WTC11 (cell line): Measurements from ENCODE around the gene GTF3C2. TPM values are rescaled to one million over a fixed set of nuclear protein-coding genes. Genes with fewer than 3 reads are reported as not detected.
A peak's percentile ranks its signal among the peaks of the same experiment; 100 is the strongest.

Experiments used
- ATAC-seq: fragments of 200-7000 bp; cut with Tn5 transposase; 2 replicates; pipeline ENCODE4 v1.10.0; 2021; ENCODE audit warnings: mild to moderate bottlenecking, moderate library complexity
- CTCF ChIA-PET: fragments of 300-600 bp; sonication (Branson Sonifier 250); formaldehyde crosslinking; loops from one replicate; lab custom pipeline; 2021; ENCODE audit warnings: antibody characterized with exemption; lab: Charles Lee
- POLR2A ChIA-PET: fragments of 350-600 bp; sonication (Branson Sonifier 250); formaldehyde crosslinking; loops from one replicate; lab custom pipeline; 2021; ENCODE audit warnings: antibody characterized with exemption; lab: Charles Lee
- DNase-seq: peaks from one replicate; pipeline ENCODE4 v3.0.0; 2021; ENCODE audit warnings: low spot score
- H3K27ac Mint-ChIP-seq: 2 replicates; pipeline ENCODE4 v1.8.0; 2021; ENCODE audit warnings: mixed read lengths
- H3K27me3 Mint-ChIP-seq: 2 replicates; pipeline ENCODE4 v1.8.0; 2021; ENCODE audit warnings: low read depth, mild to moderate bottlenecking, moderate library complexity, mixed read lengths
- H3K36me3 Mint-ChIP-seq: 2 replicates; pipeline ENCODE4 v1.8.0; 2021; ENCODE audit warnings: mixed read lengths
- H3K4me1 Mint-ChIP-seq: 2 replicates; pipeline ENCODE4 v1.8.0; 2022; ENCODE audit warnings: mixed read lengths
- H3K4me3 Mint-ChIP-seq: 2 replicates; pipeline ENCODE4 v1.8.0; 2021; ENCODE audit warnings: mild to moderate bottlenecking, moderate library complexity, mixed read lengths
- H3K9me3 Mint-ChIP-seq: 2 replicates; pipeline ENCODE4 v1.8.0; 2021; ENCODE audit warnings: mixed read lengths
- ATF1 ChIP-seq: sonication (generic); formaldehyde crosslinking; IDR thresholded peaks from 2 replicates; pipeline ENCODE4 v1.8.1; 2023; ENCODE audit warnings: mild to moderate bottlenecking, moderate library complexity, missing genetic modification reagents
- CBFB ChIP-seq: sonication (generic); formaldehyde crosslinking; IDR thresholded peaks from 2 replicates; pipeline ENCODE4 v1.8.1; 2022; ENCODE audit warnings: mild to moderate bottlenecking, low read depth, missing genetic modification reagents
- CREM ChIP-seq: sonication (generic); formaldehyde crosslinking; IDR thresholded peaks from 2 replicates; pipeline ENCODE4 v1.8.1; 2022; ENCODE audit warnings: mild to moderate bottlenecking, missing genetic modification reagents, moderate library complexity
- FOXJ3 ChIP-seq: sonication (generic); formaldehyde crosslinking; IDR thresholded peaks from 2 replicates; pipeline ENCODE4 v1.9.0; 2021; ENCODE audit warnings: missing genetic modification reagents, mild to moderate bottlenecking, borderline replicate concordance
- MXD4 ChIP-seq: fragments of 250-450 bp; sonication (Bioruptor Pico); IDR thresholded peaks from 2 replicates; pipeline ENCODE4 v1.8.0; 2021; ENCODE audit warnings: mild to moderate bottlenecking, moderate library complexity, borderline replicate concordance
- OVOL2 ChIP-seq: fragments of 250-450 bp; sonication (Bioruptor Pico); IDR thresholded peaks from 2 replicates; pipeline ENCODE4 v1.9.0; 2021; ENCODE audit warnings: mild to moderate bottlenecking, borderline replicate concordance
- PRRX2 ChIP-seq: fragments of 250-450 bp; sonication (Bioruptor Pico); IDR thresholded peaks from 2 replicates; pipeline ENCODE4 v1.8.0; 2021; ENCODE audit warnings: mild to moderate bottlenecking
- TEAD1 ChIP-seq: sonication (generic); formaldehyde crosslinking; IDR thresholded peaks from 2 replicates; pipeline ENCODE4 v1.8.0; 2022; ENCODE audit warnings: mild to moderate bottlenecking, missing genetic modification reagents
- ZNF232 ChIP-seq: sonication (generic); formaldehyde crosslinking; IDR thresholded peaks from 2 replicates; pipeline ENCODE4 v1.8.0; 2022; ENCODE audit warnings: mild to moderate bottlenecking, missing genetic modification reagents
- ZNF263 ChIP-seq: sonication (generic); formaldehyde crosslinking; IDR thresholded peaks from 2 replicates; pipeline ENCODE4 v1.8.1; 2022; ENCODE audit warnings: low read depth, mild to moderate bottlenecking, moderate library complexity, missing genetic modification reagents
- ZNF396 ChIP-seq: fragments of 250-450 bp; sonication (Bioruptor Pico); IDR thresholded peaks from 2 replicates; pipeline ENCODE4 v1.8.0; 2021; ENCODE audit warnings: mild to moderate bottlenecking, moderate library complexity, borderline replicate concordance
- total RNA-seq: library from RNA; stranded (reverse); gene quantifications from 3 replicates; pipeline ENCODE4 v1.2.3, GENCODE V29; 2021
- TF ChIP-seq, protein P1 (sequence below): sonication (generic); formaldehyde crosslinking; IDR thresholded peaks from 2 replicates; pipeline ENCODE4 v1.8.1; 2022; ENCODE audit warnings: missing genetic modification reagents, borderline replicate concordance
- TF ChIP-seq, protein P2 (sequence below): sonication (generic); formaldehyde crosslinking; IDR thresholded peaks from 2 replicates; pipeline ENCODE4 v1.8.0; 2022; ENCODE audit warnings: mild to moderate bottlenecking, missing genetic modification reagents
- TF ChIP-seq, protein P3 (sequence below): sonication (generic); formaldehyde crosslinking; IDR thresholded peaks from 2 replicates; pipeline ENCODE4 v1.8.1; 2023; ENCODE audit warnings: mild to moderate bottlenecking, missing genetic modification reagents, moderate library complexity
- TF ChIP-seq, protein P4 (sequence below): sonication (generic); formaldehyde crosslinking; IDR thresholded peaks from 2 replicates; pipeline ENCODE4 v1.8.0; 2023; ENCODE audit warnings: missing genetic modification reagents
- TF ChIP-seq, protein P5 (sequence below): sonication (generic); formaldehyde crosslinking; conservative IDR thresholded peaks from 2 replicates; pipeline ENCODE4 v1.8.1; 2022; ENCODE audit warnings: mild to moderate bottlenecking, missing genetic modification reagents
- TF ChIP-seq, protein P6 (sequence below): sonication (generic); formaldehyde crosslinking; IDR thresholded peaks from 2 replicates; pipeline ENCODE4 v1.8.1; 2022; ENCODE audit warnings: low read depth, mild to moderate bottlenecking, moderate library complexity, missing genetic modification reagents, borderline replicate concordance
- TF ChIP-seq, protein P7 (sequence below): sonication (generic); formaldehyde crosslinking; IDR thresholded peaks from 2 replicates; pipeline ENCODE4 v1.8.1; 2023; ENCODE audit warnings: mild to moderate bottlenecking, missing genetic modification reagents

GTF3C2 gene
- total RNA-seq, 1 experiment from 2014 or later: 123 TPM

DNA sequence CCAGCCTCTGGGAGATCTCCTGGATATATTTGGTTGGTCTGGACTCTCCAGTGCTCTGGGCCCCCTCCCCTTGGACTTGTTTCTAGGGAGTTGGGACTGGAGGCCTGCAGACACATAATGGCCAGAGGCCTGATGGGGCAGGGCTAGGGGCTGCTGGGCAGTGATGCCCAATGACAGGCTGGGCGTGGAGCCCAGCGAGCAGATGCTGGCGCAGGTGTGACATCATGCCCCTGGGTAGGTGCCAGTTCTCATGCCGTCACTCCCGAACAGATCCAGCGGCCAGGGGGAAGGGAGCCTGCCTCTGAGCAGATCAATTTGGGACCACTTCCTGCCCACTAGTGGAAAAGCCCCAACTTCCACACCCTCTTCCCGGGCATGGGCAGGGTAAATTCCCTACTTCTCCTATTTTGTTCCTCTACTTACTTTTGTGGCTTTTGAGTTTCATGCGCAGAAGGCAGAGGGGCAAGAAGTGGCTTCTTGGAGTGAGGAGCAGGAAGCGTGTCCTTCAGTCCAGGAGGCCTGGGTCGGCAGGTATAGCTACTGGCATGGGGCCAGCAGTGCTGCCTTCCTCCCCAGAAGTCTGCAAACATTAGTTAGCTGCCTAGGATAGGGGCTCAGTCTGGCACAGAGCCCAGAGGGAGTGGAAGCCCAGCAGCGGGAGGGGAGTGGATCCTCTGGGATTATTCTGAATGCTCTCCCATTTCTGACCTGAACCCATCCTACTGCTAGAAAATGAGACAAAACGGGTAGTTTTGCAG lies 39.7 kb downstream of the GTF3C2 start (continued):
- TF ChIP-seq, protein P1, sequence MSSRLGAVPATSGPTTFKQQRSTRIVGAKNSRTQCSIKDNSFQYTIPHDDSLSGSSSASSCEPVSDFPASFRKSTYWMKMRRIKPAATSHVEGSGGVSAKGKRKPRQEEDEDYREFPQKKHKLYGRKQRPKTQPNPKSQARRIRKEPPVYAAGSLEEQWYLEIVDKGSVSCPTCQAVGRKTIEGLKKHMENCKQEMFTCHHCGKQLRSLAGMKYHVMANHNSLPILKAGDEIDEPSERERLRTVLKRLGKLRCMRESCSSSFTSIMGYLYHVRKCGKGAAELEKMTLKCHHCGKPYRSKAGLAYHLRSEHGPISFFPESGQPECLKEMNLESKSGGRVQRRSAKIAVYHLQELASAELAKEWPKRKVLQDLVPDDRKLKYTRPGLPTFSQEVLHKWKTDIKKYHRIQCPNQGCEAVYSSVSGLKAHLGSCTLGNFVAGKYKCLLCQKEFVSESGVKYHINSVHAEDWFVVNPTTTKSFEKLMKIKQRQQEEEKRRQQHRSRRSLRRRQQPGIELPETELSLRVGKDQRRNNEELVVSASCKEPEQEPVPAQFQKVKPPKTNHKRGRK (CRISPR knock-in tag): no peak

DNA sequence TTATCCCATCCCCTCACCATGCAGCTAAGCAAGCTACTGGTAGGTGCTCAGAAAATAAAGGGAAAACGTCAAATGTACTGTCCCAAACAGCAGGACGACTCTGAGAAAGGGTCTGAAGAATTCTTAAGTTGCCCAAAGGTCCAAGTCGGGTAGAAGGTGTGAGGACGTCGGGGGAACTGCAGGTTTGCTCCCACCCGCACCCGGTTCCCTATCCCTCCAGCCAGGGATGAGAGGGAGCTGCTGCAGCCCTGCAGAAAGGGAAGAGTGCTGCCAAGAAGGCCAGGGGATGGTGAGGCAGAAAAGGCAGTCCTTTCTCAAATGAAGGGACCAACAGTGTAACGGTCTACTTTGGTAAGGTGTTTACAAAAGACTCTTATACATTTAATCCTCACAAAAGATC lies 41.4 kb downstream of the GTF3C2 start:
- Mint-ChIP-seq H3K27ac (no peak overlapping the region), H3K4me1 (peaks cover 6% of the 10 kb centered on the region), H3K9me3 (no peaks in the 10 kb centered on the region), H3K4me3 (no peak overlapping the region), H3K36me3 (no peaks in the 10 kb centered on the region), H3K27me3 (no peaks in the 10 kb centered on the region; the same call in none of the 2 replicates)
- CTCF ChIA-PET: interaction anchor here (1.5 to 2.7 kb wide), 2 partner anchors 12 to 64 kb away, joined by 3 to 20 read pairs; no protein-coding TSS in a partner anchor
- peak; percentile 65 for ATAC-seq
- POLR2A ChIA-PET: interaction anchor here (0.6 kb wide), 1 partner anchor 12 kb away, joined by 4 read pairs; no protein-coding TSS in a partner anchor
- DNase-seq: no peak
- TF ChIP-seq, protein P2, sequence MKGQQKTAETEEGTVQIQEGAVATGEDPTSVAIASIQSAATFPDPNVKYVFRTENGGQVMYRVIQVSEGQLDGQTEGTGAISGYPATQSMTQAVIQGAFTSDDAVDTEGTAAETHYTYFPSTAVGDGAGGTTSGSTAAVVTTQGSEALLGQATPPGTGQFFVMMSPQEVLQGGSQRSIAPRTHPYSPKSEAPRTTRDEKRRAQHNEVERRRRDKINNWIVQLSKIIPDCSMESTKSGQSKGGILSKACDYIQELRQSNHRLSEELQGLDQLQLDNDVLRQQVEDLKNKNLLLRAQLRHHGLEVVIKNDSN (CRISPR knock-in tag): no peak
- TF ChIP-seq OVOL2 (CRISPR knock-in tag) (no peak), TEAD1 (CRISPR knock-in tag) (no peak), ZNF396 (no peak), ATF1 (no peak), ZNF232 (CRISPR knock-in tag) (no peak), CREM (CRISPR knock-in tag) (no peak), ZNF263 (CRISPR knock-in tag) (no peak), CBFB (no peak), FOXJ3 (no peak), MXD4 (no peak), PRRX2 (CRISPR knock-in tag) (no peak)
- TF ChIP-seq, protein P3, sequence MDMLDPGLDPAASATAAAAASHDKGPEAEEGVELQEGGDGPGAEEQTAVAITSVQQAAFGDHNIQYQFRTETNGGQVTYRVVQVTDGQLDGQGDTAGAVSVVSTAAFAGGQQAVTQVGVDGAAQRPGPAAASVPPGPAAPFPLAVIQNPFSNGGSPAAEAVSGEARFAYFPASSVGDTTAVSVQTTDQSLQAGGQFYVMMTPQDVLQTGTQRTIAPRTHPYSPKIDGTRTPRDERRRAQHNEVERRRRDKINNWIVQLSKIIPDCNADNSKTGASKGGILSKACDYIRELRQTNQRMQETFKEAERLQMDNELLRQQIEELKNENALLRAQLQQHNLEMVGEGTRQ (CRISPR knock-in tag): no peak
- TF ChIP-seq, protein P4, sequence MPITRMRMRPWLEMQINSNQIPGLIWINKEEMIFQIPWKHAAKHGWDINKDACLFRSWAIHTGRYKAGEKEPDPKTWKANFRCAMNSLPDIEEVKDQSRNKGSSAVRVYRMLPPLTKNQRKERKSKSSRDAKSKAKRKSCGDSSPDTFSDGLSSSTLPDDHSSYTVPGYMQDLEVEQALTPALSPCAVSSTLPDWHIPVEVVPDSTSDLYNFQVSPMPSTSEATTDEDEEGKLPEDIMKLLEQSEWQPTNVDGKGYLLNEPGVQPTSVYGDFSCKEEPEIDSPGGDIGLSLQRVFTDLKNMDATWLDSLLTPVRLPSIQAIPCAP: no peak
- TF ChIP-seq, protein P5, sequence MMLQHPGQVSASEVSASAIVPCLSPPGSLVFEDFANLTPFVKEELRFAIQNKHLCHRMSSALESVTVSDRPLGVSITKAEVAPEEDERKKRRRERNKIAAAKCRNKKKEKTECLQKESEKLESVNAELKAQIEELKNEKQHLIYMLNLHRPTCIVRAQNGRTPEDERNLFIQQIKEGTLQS (CRISPR knock-in tag): no peak
- TF ChIP-seq, protein P6, sequence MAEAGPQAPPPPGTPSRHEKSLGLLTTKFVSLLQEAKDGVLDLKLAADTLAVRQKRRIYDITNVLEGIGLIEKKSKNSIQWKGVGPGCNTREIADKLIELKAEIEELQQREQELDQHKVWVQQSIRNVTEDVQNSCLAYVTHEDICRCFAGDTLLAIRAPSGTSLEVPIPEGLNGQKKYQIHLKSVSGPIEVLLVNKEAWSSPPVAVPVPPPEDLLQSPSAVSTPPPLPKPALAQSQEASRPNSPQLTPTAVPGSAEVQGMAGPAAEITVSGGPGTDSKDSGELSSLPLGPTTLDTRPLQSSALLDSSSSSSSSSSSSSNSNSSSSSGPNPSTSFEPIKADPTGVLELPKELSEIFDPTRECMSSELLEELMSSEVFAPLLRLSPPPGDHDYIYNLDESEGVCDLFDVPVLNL (CRISPR knock-in tag): no peak
- TF ChIP-seq, protein P7, sequence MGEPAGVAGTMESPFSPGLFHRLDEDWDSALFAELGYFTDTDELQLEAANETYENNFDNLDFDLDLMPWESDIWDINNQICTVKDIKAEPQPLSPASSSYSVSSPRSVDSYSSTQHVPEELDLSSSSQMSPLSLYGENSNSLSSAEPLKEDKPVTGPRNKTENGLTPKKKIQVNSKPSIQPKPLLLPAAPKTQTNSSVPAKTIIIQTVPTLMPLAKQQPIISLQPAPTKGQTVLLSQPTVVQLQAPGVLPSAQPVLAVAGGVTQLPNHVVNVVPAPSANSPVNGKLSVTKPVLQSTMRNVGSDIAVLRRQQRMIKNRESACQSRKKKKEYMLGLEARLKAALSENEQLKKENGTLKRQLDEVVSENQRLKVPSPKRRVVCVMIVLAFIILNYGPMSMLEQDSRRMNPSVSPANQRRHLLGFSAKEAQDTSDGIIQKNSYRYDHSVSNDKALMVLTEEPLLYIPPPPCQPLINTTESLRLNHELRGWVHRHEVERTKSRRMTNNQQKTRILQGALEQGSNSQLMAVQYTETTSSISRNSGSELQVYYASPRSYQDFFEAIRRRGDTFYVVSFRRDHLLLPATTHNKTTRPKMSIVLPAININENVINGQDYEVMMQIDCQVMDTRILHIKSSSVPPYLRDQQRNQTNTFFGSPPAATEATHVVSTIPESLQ (CRISPR knock-in tag): no peak
